Hepatocyte (in vitro differentiated cells): ENCODE results near the gene RPL41. TPM values are rescaled to one million over a fixed set of nuclear protein-coding genes. Genes with fewer than 3 reads are reported as not detected.

Source experiments
- DNase-seq: peaks from one replicate; pipeline ENCODE4 v3.0.0-alpha.2; 2016; ENCODE audit warnings: low spot score
- H2AFZ ChIP-seq: fragments of 200-600 bp; sonication (generic); 2 replicates; pipeline ENCODE4 v1.6.0; 2016; ENCODE audit warnings: antibody characterized with exemption, mild to moderate bottlenecking
- H3K27ac ChIP-seq: fragments of 200-600 bp; sonication (generic); 2 replicates; pipeline ENCODE4 v1.5.1; 2016; ENCODE audit warnings: mild to moderate bottlenecking
- H3K27me3 ChIP-seq: fragments of 200-600 bp; sonication (generic); 2 replicates; pipeline ENCODE4 v1.6.1; 2016
- H3K36me3 ChIP-seq: fragments of 200-600 bp; sonication (generic); replicated peaks from 2 replicates; pipeline ENCODE4 v1.5.1; 2016; ENCODE audit warnings: low read depth; ENCODE audit not compliant: insufficient read depth
- H3K4me1 ChIP-seq: fragments of 200-600 bp; sonication (generic); 2 replicates; pipeline ENCODE4 v1.5.1; 2016; ENCODE audit warnings: mild to moderate bottlenecking, moderate library complexity; ENCODE audit not compliant: insufficient read depth
- H3K4me2 ChIP-seq: fragments of 200-600 bp; sonication (generic); 2 replicates; pipeline ENCODE4 v1.6.0; 2016
- H3K4me3 ChIP-seq: fragments of 200-600 bp; sonication (generic); 2 replicates; pipeline ENCODE4 v1.5.1; 2016; ENCODE audit warnings: mild to moderate bottlenecking
- H3K79me2 ChIP-seq: fragments of 200-600 bp; sonication (generic); 2 replicates; pipeline ENCODE4 v1.6.0; 2017; ENCODE audit warnings: mild to moderate bottlenecking
- H3K9me2 ChIP-seq: fragments of 200-600 bp; sonication (generic); replicated peaks from 2 replicates; pipeline ENCODE4 v1.6.0; 2017; ENCODE audit warnings: mild to moderate bottlenecking; ENCODE audit not compliant: insufficient read depth
- H3K9me3 ChIP-seq: fragments of 200-600 bp; sonication (generic); 2 replicates; pipeline ENCODE4 v1.5.1; 2016; ENCODE audit warnings: low read depth, mild to moderate bottlenecking
- H4K20me1 ChIP-seq: fragments of 200-600 bp; sonication (generic); 2 replicates; pipeline ENCODE4 v1.6.0; 2016; ENCODE audit warnings: mild to moderate bottlenecking; ENCODE audit not compliant: insufficient read depth, poor library complexity, severe bottlenecking
- EZH2 ChIP-seq: fragments of 200-600 bp; sonication (generic); IDR thresholded peaks from 2 replicates; pipeline ENCODE4 v1.6.1; 2016; ENCODE audit warnings: antibody characterized with exemption, mild to moderate bottlenecking, borderline replicate concordance
- EZH2phosphoT487 ChIP-seq: fragments of 200-600 bp; sonication (generic); IDR thresholded peaks from one replicate; pipeline ENCODE4 v1.6.1; 2018; ENCODE audit warnings: antibody characterized with exemption, mild to moderate bottlenecking, low read depth, moderate library complexity; ENCODE audit not compliant: unreplicated experiment, severe bottlenecking
- WGBS: methylation state at CpG from one replicate; pipeline ENCODE4 v1.1.6; 2016; ENCODE audit warnings: low lambda C conversion rate; ENCODE audit errors: missing lambda C conversion rate; 5-methylcytosine and 5-hydroxymethylcytosine counted together
- polyA plus RNA-seq: library from polyadenylated mRNA; unstranded; fragments of >200 nt; fragmentation: Nextera tagmentation; extraction: Ambion mirVana; gene quantifications from 2 replicates; pipeline ENCODE4 v1.2.1, GENCODE V29; 2016
- total RNA-seq: library from RNA; depleted of rRNA; stranded (reverse); fragments of >200 nt; gene quantifications from 2 replicates; pipeline ENCODE4 v1.2.3, GENCODE V29; 2014
- TF ChIP-seq, protein P1 (sequence below): fragments of 200-600 bp; sonication (generic); IDR thresholded peaks from 2 replicates; pipeline ENCODE4 v1.5.1; 2016; ENCODE audit warnings: antibody characterized with exemption, mild to moderate bottlenecking; ENCODE audit not compliant: poor library complexity

The RPL41 gene
- total and polyA plus RNA-seq, 2 experiments from 2014 or later, result 2,240 to 2,801 TPM

DNA sequence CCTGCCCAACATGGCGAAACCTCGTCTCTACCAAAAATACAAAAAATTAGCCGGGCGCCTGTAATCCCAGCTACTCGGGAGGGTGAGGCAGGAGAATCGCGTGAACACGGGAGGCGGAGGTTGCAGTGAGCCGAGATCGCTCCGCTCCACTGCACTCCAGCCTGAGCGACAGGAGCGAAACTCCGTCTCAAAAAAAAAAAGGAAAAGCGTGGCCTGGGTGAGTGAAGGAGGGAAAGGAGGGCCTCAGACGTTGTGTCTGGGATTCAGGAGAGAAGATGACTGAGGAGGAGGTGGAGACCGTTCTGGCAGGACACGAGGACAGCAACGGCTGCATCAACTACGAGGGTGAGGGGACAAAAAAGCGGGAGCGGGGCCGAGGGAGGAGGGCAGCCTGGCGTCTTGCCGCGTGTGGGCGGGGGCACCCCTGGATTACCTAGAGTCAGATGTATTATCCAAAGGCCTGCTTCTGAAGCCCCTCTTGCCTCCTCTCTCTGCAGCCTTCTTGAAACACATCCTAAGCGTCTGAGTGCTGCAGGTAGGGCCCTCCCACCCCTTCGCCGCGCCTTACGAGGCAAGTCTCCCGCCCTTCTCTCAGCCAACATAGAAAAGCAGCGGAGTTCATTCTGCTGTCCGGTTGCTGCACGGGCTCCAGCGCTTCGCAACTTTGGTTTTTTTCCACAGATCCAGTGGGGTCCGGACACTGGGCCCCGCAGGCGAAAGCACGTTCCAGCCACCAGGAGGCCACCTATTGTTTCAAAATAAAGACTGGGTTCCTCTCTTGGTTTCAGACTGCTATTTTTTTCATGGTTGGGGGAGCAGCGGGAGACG, 41.0 kb downstream of the RPL41 start:
- H3K27ac ChIP-seq, result peak overlapping the region; percentile 99
- peaks cover 50% of the 10 kb centered on the region for H3K79me2 ChIP-seq
- H3K4me3 ChIP-seq, result peak overlapping the region; percentile 11
- peak overlapping the region; percentile 88 for H3K4me2 ChIP-seq
- H3K27me3 ChIP-seq, result no peaks in the 10 kb centered on the region
- 15% methylated on average over 39 of the region's 45 CpGs for WGBS
- no peaks in the 10 kb centered on the region for H3K9me3 ChIP-seq
- H2AFZ ChIP-seq, result peak overlapping the region; percentile 39
- peaks cover 38% of the 10 kb centered on the region for H3K4me1 ChIP-seq
- TF ChIP-seq, protein P1, sequence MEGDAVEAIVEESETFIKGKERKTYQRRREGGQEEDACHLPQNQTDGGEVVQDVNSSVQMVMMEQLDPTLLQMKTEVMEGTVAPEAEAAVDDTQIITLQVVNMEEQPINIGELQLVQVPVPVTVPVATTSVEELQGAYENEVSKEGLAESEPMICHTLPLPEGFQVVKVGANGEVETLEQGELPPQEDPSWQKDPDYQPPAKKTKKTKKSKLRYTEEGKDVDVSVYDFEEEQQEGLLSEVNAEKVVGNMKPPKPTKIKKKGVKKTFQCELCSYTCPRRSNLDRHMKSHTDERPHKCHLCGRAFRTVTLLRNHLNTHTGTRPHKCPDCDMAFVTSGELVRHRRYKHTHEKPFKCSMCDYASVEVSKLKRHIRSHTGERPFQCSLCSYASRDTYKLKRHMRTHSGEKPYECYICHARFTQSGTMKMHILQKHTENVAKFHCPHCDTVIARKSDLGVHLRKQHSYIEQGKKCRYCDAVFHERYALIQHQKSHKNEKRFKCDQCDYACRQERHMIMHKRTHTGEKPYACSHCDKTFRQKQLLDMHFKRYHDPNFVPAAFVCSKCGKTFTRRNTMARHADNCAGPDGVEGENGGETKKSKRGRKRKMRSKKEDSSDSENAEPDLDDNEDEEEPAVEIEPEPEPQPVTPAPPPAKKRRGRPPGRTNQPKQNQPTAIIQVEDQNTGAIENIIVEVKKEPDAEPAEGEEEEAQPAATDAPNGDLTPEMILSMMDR, result peak; percentile 72
- TF ChIP-seq EZH2 (no peak), EZH2phosphoT487 (no peak)
- H4K20me1 ChIP-seq, result peaks cover 28% of the 10 kb centered on the region
- no peaks in the 10 kb centered on the region for H3K36me3 ChIP-seq
- no peaks in the 10 kb centered on the region for H3K9me2 ChIP-seq
- DNase-seq, result peak; percentile 87

DNA sequence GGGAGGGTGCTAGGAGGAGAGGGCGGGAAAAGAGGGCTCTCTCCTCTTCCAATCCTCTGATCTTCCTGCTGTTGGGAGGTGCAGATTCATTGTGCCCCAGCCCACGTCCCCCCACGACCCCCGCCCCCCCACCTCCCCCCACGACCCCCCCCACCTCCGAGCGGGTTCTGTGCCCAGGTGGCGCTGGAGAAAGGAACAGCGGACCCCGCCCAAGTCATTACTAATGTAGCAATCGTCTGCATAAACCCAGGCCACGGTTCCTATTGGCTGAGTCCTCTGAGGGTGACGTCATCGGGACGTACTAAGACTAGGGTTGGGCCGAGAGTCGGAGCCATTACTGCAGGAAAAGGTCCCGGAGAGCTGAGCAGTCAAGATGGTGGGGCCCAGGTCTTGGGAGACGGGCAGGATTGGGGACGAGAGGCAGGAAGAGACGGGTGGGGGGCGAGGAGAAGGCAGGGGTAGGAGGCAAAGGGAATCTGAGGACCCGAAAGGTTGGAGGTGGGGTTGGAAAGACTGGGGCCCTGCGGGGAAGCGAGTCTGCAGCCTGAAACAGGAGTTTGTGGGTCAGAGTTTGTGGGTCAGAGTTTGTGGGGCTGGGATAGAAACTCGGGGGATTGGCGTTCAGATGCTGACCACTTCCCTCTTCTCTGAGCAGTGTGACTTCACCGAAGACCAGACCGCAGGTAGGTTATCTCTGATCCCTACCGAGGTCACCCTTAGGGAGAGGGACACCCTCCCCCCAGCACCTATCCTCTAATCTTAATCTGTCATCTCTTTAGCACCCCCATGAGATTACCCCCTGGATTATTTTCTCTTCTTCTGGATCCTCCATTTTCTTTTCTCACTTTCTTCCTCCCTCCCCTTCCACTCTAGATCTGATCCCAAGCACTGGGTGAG, 41.8 kb downstream of the RPL41 start, which contains the start of gene MYL6:
MYL6 (plus strand) TSS at position 331 of the 897 bp plus-strand sequence; CDS start at position 374, 43 bp downstream.
- H3K36me3 ChIP-seq, result no peaks in the 10 kb centered on the region
- 1% methylated on average over 24 of the region's 30 CpGs for WGBS
- H3K27me3 ChIP-seq, result no peaks in the 10 kb centered on the region
- H3K4me3 ChIP-seq, result peak within 1 kb of the TSS; percentile 81
- peak within 1 kb of the TSS; percentile 39 for H2AFZ ChIP-seq
- peaks cover 34% of the 10 kb centered on the region for H3K4me1 ChIP-seq
- H3K27ac ChIP-seq, result peak within 1 kb of the TSS; percentile 99
- no peaks in the 10 kb centered on the region for H3K9me2 ChIP-seq
- H4K20me1 ChIP-seq, result peaks cover 29% of the 10 kb centered on the region
- peak within 1 kb of the TSS; percentile 88 for H3K4me2 ChIP-seq
- no peaks in the 10 kb centered on the region for H3K9me3 ChIP-seq
- peak; percentile 100 for DNase-seq
- H3K79me2 ChIP-seq, result peaks cover 43% of the 10 kb centered on the region
- TF ChIP-seq EZH2 (no peak), EZH2phosphoT487 (no peak)
- TF ChIP-seq, protein P1, result no peak

GRCh38 chr12:56158926-56159461, 42.6 kb downstream of the RPL41 start:
- TF ChIP-seq EZH2, result no peak
- no peak for TF ChIP-seq EZH2phosphoT487
- TF ChIP-seq, protein P1, result no peak
- H3K4me2 ChIP-seq, result peak overlapping the region; percentile 88
- peaks cover 36% of the 10 kb centered on the region for H3K79me2 ChIP-seq
- 3% methylated on average over 6 of the region's 6 CpGs for WGBS
- H3K9me2 ChIP-seq, result no peaks in the 10 kb centered on the region
- no peaks in the 10 kb centered on the region for H3K9me3 ChIP-seq
- H4K20me1 ChIP-seq, result peaks cover 29% of the 10 kb centered on the region
- H2AFZ ChIP-seq, result no peak overlapping the region
- peaks cover 30% of the 10 kb centered on the region for H3K4me1 ChIP-seq
- peak overlapping the region; percentile 81 for H3K4me3 ChIP-seq
- no peaks in the 10 kb centered on the region for H3K27me3 ChIP-seq
- peak overlapping the region; percentile 99 for H3K27ac ChIP-seq
- DNase-seq, result peak; percentile 78
- H3K36me3 ChIP-seq, result no peaks in the 10 kb centered on the region
